Activated effector memory CD4-positive, alpha-beta T cell treated with Interleukin-2 at 50 U/mL for 16 hours (primary cell): ENCODE results near the gene DOCK10.
"Not testable (repeated sequence)": the region's sequence is repeated elsewhere in the genome, so short reads cannot be mapped to it uniquely, and the experiment has no call there.

ENCODE experiments used
- DNase-seq: peaks from one replicate; pipeline ENCODE4 v3.0.0-alpha.2; 2020

Gene DOCK10

DNA sequence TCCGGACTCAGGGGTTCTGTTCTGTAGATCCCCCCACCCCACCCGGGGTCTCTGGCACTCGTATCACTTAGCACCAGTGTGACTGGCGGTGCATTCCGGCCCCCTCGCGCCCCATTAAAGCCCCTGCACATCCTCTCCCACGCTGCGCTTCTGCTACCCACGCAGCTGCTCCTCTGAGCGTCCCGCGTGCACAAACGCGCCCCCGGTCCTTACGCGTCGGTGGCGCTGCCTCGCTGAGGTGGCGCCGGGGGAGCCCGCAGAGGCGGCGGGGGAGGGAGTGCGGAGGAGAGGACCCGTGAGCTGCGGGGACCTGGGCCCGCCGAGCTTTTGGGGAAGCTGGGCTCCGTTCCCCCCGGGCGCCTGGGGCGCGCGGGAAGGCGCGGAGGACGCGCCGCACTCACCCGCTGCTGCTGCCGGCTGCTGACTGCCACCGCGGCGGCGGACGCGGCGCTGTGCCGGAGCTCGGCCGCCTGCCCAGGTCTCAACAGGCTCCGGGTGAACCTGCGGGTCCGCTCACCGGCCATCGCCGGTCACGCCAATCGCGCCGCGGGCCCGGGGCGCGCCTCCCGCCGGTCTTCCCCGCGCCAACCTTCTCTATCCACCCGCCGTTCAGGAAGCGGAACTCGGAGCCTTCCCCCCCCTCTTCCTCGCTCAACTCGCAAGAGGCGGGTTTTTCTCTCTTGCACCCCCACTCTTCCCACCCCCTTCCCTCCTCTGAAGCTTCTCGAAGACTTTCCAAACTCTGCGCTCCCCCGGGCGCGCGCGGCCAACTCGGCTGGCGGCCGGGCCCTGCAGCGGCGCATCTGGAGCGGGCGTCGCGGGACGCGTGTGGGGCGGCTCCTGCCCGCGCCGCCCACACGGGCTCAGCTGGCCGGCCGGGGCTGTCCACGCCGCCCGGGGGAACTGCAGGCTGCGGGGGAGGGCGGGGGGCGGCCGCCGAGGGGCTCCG lies at the start of gene DOCK10:
DOCK10 (minus strand) TSS at position 618 of the 949 bp plus-strand sequence; CDS start at position 524, 94 bp downstream.
- peak; percentile 52 for DNase-seq

DNA sequence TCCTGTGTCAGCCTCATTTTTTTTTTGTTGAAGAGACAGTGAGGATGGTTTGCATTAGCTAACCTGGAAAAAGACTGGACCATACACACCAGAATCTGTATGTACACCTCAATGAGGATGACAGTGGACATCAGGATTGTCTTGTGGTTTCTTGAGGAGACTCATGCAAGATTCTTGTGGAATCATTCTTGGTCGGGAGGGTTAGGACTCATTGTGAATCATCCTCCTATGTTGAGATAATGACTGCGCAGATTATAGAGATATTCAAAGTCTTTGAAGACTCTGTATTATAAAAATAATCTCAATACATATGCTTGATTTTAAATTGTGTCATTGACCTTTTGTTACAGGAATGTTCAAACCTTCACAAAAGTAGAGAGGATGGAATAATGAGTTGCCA lies 49.1 kb upstream of the DOCK10 start:
- DNase-seq: no peak

DNA sequence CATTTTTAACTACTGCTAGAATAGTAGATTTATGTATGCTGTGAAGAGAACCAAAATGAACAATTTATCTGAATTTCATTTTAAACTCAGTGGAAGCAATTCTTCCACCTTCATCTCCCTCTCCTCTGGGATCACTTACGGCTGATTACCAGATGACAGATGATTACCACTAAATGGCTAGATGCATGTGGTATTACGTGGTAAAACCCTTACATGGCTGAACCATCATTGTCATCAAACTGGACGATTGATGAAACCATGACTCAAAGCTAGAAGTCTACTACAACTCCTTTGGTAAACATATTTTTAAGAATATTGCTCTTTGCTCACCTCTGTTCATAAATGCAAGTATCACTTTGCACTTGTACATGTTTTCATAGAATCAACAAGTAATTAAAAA lies 48.5 kb upstream of the DOCK10 start:
- no peak for DNase-seq

DNA sequence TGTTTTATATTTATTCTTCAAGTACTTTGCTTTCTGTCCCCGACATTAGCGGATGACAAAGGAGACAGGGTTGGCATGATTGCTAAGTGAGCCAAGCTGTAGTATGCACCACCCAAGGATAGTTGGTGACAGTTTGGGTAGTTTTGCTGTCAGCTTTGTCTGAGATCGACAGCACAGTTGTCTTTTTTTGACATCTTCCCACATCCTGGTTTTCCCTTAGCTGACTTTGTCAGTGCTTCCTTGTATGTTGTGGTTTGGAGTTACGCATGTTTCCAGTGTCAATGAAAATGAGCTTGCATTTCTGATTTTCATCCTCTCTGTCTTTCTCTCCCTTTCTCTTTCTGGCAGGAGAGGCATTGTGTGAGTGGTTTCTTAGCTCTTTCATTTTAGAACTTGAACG lies 44.6 kb upstream of the DOCK10 start:
- no peak for DNase-seq

DNA sequence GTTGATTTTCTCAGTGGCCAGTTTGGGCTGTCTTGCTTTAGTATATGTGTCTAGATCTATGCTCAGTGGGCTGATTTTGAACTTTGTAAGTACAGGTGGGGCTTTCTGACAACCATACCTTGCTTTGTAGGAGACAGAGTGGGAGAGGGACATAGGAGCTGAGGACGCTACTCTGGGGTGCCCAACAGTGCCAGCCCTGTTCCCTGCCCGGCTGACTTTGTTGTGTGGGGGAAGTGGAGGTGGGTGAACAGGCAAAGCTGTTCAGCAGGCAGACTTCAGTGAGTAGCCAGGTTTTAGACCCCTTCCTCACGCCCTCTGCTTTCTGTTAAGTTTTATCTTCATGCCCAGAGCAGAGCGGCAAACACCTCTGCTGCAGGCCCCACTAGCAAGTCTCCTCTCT lies 44.2 kb upstream of the DOCK10 start:
- DNase-seq: no peak

DNA sequence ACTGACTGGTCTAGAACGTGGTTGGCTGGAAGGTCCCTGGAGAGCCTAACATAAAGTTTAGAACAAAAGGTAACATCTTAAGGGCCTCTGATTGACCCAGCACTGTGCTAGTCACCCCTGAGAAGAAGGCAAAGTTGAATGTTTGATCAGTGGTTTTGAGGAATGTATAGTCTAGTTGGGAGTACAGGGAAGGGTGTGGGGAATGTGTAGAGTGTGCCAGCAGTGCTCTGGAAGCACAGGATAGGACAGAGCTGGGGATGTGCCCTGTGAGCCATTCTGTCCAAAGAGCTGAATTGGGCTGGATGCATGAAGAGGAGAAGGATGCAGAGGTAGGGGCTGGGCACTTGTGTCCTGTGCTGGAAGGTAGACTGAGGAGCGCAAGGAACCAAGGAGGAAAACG lies 41.0 kb upstream of the DOCK10 start:
- no peak for DNase-seq

DNA sequence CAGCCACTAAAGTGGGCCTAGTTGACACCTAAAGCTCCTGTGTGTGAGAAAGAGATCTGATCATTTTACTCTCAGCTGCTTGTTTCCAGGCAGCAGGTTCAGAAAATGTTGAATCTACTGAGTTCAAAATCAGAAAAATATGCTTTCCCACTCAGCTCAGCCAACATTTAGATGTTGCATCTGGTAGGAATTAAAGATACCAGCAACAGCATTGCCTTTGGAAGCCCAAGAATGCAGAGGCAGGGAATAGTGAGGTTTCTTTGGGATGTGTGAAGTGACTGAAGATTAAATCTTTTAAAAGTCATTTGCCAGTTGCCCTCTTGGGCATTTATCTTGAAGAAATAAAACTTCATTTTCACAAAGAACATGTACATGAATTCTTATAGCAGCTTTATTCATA lies 33.9 kb upstream of the DOCK10 start:
- no peak for DNase-seq

DNA sequence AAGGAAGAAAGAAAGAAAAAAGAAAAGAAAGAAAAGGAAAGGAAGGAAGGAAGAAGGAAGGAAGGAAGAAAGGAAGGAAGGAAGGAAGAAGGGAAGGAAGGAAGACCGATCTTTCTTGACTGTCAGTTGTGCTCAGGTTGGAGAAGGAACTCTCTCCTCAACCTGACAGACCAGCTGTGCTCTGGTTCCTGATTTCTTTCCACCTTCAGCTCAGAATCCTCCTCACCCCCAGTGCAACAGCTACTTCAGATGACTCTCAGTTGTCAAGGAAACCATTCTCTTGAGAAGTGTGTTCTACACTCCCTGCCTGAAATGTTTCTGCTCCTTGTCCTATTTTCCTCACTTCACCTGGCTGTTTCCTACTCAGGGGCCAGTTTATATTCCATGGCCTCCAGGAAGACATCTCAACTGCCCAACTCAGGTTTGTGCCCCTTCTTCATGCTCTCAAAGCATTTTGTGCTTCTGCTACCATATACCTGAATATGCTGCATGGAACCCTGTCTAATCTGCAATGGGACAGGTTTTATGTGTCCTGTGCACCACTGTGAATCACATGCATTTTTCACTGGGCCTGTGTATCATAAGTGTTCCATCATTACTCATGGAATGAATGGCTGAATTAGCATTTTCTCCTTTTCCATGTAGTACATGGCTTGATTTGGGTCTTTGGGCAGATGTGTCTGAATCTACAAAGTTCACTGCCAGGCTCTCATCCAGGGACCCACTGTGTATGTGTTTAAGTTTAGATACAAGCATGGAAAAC lies 32.8 kb upstream of the DOCK10 start:
- no peak for DNase-seq

DNA sequence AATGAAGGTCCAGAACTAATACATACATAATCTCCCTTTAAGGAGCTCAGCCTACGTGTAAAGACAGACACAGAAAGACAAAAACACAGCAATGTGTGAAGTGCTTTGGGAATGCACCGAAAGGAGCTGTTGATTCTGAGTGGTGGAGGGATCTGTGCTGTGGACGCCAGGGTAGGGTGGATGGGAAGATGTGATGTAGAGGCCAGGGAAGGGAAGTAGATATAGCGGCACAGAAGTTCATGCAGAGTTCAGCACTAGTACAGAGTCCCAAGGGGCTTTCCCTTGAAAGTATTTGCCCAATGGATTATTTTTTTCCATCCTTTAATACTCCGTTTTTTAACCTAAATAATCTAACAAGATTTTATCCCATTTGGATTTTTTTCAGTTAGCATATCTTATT lies 32.1 kb upstream of the DOCK10 start:
- DNase-seq: no peak

DNA sequence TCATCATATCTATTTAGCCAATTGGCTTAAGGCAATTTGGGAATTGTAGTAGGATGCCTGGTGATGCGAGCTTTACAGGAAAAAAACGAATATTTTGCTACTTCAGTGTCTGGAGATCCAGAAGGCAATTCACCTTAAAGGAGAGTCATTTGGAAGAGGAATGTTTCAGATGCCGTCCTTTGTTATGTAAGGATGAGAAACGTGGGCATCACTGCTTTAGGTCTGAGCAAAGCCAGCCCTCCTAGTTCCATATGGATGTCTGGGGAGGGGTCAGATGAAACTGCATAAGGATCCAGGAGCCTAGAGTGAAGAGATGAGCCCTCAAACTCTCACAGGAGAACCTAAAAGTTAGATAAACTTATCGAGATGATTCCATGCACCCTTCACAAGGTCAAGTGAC lies 30.9 kb upstream of the DOCK10 start:
- no peak for DNase-seq

DNA sequence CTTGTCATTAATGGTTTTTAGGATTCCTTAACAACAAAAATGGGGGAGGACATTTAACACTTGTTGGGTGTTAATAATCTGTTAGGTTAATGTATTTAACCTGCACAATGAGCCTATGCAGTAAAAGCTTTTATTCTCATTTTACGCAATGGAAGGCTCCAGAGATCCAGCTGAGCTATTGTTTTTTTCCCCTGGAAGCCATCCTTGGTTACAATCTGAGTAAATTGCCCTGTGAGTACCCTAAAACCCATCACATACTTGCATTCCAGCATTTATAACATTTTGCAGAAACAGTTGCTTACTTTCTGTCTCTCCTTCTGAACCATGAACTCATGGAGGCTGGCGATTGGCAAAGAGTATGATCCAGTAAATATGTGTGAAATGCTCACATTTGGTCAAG lies 30.2 kb upstream of the DOCK10 start:
- no peak for DNase-seq

DNA sequence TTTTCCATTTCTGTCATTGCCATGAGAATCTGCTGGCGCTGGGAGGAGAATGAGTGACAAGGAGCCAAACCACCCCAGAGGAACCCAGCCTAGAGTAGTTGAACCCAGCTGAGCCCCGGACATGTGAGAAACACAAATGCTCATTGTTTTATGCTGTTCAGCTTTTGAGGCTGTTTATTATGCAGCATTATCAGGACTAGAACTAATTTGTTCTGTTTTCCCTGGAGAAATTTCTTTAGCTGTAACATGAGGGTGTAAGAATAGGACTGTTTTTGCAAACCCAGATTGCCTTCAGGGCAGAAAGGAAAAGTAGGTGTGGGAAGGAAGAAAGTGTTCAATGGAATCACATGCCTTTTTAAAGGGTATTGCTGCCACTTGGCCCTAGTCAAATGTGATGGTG lies 28.5 kb upstream of the DOCK10 start:
- DNase-seq: no peak

DNA sequence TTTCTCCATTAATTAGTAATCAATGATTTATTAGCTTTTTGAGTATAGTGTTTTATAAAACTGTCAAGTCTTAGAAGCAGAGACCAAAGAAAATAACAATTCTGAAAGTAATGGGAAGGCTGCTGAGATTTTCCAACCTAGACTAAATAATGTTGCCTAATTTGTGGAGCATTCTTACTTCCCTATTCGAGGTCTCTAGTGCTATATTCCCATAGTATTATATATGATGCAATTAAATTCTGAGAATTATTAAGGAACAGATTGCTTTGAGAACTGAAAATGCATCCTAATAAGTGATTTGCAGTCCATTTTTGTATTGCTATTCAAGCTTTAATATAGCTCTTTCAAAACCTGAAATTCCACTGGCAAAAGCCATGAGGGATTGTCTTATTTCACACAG lies 27.7 kb upstream of the DOCK10 start:
- DNase-seq: no peak

DNA sequence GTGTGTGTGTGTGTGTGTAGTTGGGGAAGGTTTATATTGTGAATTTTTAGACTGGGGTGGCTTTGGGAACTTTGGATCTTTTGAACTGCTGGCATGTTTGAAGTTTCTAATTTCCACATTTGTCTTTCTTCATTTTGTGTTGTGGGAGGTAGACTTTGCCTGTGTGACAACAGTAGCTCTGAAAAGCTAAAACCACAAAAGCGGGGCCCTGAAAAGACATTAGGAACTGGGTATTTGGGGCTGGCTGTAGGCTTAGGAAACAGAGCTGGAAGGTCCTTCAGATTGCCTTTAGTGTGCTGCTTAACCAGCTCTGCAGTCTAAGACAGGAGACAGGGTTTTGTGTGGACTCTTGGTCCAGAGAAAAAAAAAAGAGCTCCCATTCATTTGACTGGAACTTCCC lies 27.2 kb upstream of the DOCK10 start:
- DNase-seq: no peak

DNA sequence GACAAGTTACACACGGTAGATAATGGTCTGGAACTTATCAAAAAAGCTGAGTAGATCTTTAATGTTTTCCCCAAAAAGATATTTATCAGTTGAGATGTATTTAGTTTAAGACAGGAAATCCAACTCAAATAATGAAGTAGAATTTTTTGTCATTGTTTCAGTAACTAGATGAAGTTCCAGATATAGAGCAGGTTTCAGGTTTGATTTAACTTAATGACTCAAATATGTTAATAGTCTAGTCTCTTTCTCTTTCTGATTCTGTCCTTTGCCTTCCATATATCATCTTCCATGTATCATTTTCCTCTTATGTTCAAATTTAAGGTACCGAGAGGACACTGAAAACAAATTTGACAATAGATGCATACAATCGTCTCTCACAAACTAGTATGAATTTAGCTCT lies 23.6 kb upstream of the DOCK10 start:
- DNase-seq: no peak

DNA sequence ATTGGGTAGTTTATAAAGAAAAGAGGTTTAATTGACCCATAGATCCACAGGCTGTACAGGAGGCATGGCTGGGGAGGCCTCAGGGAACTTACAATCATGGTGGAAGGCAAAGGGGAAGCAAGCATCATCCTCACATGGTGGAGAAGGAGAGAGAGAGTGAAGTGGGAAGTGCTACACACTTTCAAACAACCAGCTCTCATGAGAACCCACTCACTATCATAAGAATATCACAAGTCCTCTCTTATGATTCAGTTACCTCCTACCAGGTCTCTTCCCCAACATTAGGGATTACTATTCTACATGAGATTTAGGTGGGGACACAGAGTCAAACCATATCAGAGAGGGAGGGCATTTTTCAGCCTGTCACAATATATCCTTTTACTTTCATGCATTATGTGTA lies 22.7 kb upstream of the DOCK10 start:
- DNase-seq: no peak

DNA sequence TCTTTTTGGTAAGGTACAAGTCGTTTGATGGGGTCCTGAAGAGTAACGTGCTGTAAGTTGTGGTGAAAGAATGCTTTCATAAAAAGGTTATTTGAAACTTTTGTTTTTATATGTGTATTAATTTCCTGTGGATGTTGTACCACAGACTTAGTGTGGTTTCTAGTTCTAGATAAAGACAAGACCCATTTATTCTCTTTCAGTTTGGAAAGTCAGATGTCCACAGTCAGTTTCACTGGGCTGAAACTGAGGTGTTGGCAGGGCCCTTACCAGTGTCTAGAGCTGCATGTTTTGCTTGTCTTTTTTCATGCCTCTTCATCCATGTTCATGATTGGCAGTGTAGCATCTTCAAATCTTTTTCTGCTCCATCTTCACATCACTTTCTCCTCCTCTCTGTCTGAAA lies 22.1 kb upstream of the DOCK10 start:
- DNase-seq: no peak

DNA sequence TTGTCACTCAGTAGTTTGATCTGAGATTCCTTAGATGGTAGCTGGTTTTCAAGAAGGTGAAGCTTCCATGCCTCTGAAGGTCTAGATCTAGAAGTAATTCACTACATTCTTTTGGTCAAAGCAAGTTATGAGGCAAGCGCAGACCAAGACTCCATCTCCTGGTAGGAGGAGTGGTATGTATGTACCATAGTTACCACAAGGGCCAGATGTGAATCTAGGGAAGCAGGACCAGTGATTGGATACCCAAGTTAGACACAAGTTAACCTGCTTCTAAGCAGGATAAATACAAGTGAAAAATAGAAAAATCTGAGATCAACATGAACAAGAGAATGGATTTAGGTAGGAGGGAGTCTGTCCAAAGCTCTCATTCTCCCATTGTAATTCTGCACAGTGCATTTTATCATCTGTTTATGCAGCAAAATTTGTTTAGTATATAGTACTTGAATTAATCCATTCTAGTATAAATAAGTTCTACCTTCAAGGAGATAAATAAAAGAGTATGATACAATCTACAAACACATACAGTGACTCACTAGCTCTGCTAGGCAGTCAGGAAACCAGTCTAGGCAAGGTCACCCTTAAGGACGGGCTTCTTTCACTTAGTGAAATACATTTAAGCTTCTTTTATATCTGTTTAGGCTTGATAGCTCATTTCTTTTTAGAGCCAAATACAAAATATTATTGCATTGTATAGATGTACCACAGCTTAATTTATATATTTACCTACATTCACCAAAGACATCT lies 14.2 kb upstream of the DOCK10 start:
- DNase-seq: no peak

DNA sequence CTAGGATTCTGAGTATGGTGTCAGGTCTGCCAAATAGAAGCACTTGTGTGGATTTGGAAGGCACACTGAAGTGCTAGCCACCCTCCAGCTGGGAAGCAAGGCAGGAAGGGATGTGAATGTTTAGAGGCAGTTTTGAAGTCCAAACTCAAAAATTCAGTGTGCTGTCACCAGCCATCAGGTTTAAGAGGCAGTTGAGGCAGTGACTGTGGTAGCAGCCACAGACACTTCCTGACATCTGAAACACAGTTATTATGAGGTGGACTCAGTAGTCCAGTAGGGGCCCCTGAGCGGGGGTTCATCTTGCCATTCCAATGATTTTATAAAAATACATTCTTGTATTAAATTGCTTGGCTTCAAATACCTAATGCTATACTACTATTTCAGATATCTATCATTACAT lies 13.4 kb upstream of the DOCK10 start:
- DNase-seq: no peak

DNA sequence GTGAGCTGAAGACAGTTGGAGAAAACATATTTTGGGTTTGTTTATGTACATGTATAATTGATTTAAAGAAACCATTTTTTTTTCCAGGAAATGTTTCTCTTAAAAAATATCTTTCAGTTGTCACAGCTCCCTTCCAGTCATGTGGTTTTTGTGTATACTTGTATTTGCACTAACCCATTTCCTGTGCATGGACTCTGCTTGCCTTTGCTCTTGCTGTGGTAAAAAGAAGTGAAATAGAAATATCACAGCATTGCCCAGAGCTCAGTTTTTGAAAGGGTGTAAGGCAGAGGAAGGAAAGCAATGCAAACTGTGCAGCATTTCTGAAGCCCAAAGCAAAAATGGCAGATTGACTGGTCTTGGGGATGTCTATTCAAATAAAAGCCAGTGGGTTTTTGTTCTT lies 10.4 kb upstream of the DOCK10 start:
- DNase-seq: no peak

DNA sequence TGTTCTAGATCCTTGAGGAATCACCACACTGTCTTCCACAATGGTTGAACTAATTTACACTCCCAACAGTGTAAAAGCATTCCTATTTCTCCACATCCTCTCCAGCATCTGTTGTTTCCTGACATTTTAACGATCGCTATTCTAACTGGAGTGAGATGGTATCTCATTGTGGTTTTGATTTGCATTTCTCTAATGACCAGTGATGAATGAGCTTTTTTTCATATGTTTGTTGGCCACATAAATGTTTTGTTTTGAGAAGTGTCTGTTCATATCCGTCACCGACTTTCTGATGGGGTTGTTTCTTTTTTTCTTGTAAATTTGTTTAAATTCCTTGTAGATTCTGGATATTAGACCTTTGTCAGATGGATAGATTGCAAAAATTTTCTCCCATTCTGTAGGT lies 5.2 kb upstream of the DOCK10 start:
- DNase-seq: not testable (repeated sequence)

DNA sequence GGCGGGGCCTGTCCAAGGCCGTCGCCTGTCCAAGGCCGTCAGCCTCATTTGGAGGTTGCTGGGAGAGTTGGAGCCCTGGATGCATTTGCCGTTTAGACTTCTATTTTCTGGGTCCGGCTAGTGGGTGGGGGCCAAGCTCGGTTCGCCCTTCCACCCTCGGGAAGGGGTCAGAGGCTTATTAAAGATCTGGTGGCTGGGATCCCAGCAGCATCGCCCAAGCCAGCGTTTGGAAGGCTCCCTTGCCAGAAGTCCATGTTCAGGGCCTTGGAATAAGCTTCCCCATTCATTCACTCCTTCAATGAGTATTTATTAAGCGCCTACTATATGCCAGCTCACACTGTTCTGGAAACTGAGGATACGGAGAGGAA lies 516 bp upstream of the DOCK10 start:
- DNase-seq: no peak

DNA sequence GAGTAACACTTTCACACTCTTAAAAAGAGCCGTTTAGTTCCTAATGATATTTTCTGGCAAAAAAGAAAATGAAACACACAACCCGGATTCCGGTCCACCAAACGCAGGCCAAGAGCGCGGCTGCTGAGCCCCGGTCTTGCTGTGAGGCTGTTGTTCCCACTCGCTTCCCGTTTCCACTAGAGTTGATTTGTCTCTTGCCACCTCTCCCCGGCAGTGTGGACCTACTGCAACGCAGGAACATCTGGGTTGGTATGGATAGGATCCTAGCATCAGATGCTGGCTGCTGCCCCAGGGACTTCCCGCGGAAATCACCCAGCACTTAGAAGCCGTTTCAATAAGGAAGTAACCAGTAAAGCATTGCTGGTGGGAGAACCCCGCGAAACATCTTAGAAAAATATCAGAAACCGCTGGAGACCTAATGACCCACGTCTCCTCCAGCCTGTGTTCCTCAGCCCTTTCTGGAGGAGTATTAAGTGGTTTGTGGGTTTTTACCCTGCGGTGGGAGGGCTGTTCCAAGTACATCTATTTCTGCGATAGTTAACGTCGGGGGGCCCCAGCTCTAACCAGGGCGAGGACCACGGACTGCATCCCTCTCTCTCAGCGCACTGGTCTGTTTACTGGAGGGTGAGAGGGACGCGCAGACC lies 939 bp downstream of the DOCK10 start:
- DNase-seq: peak; percentile 45
